NCI-H774 (cell line): ENCODE results near the gene UACA.

Experiments
- DNase-seq: peaks from one replicate; lab custom pipeline; 2025; lab: John Stamatoyannopoulos, UW

Gene UACA

GRCh38 chr15:70783041-70783440 lies 19.7 kb upstream of the UACA start:
- DNase-seq, result no peak

GRCh38 chr15:70781236-70781635 lies 17.9 kb upstream of the UACA start:
- no peak for DNase-seq

GRCh38 chr15:70778258-70779076 lies 15.1 kb upstream of the UACA start:
- no peak for DNase-seq

GRCh38 chr15:70777170-70777926 lies 14.0 kb upstream of the UACA start:
- DNase-seq, result no peak

GRCh38 chr15:70775160-70775559 lies 11.8 kb upstream of the UACA start:
- DNase-seq, result no peak

GRCh38 chr15:70772402-70772801 lies 9.0 kb upstream of the UACA start:
- no peak for DNase-seq

GRCh38 chr15:70770863-70771262 lies 7.5 kb upstream of the UACA start:
- no peak for DNase-seq

- no peak for DNase-seq
Measured at GRCh38 chr15:70768257-70768883, 5.0 kb upstream of the UACA start.

- no peak for DNase-seq
Measured at GRCh38 chr15:70767667-70768066, 4.3 kb upstream of the UACA start.

- DNase-seq, result no peak
Measured at GRCh38 chr15:70766597-70766996, 3.2 kb upstream of the UACA start.

GRCh38 chr15:70765504-70766281 lies 2.3 kb upstream of the UACA start:
- DNase-seq, result no peak

- no peak for DNase-seq
Measured at GRCh38 chr15:70763950-70764730, 782 bp upstream of the UACA start.

- peak; percentile 1 for DNase-seq
Measured at GRCh38 chr15:70762469-70763119, 764 bp downstream of the UACA start.

- DNase-seq, result no peak
Measured at GRCh38 chr15:70761931-70762468, 1.4 kb downstream of the UACA start.

GRCh38 chr15:70761046-70761445 lies 2.3 kb downstream of the UACA start:
- no peak for DNase-seq

GRCh38 chr15:70758790-70759462 lies 4.4 kb downstream of the UACA start:
- no peak for DNase-seq

- no peak for DNase-seq
Measured at GRCh38 chr15:70757627-70758026, 5.7 kb downstream of the UACA start.

GRCh38 chr15:70754862-70755261 lies 8.5 kb downstream of the UACA start:
- no peak for DNase-seq

GRCh38 chr15:70753101-70753829 lies 10.1 kb downstream of the UACA start:
- DNase-seq, result no peak
